Measurements from ENCODE around the gene C16orf95.
"Not testable (repeated sequence)": the region's sequence is repeated elsewhere in the genome, so short reads cannot be mapped to it uniquely, and the experiment has no call there.

C16orf95 gene

DNA sequence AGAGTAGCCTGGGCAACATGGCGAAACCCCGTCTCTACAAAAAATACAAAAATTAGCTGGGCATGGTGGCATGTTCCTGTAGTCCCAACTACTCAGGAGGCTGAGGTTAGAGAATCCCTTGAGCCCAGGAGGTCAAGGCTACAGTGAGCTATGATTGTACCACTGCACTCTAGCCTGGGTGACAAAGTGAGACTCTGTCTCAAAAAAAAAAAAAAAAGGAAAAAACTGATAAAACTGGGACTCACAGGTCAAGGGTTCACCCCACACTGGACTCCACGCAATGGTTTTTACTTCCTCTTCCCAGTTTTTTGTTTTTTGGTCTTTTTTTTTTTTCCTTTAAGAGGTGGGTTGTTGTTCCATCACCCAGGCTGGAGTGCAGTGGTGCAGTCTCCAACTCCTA lies 58.5 kb downstream of the C16orf95 start:
- not testable (repeated sequence) for H3K27me3 ChIP-seq (ENCODE audit: control insufficient read depth in 5 of 5, insufficient read depth in 4 of 5, low read length in 5 of 5); H3K27ac ChIP-seq (ENCODE audit: low read depth, low read length); H3K9ac ChIP-seq (ENCODE audit: low read length in 5 of 5); H3K9me3 ChIP-seq (ENCODE audit: control insufficient read depth in 5 of 5, low read length in 5 of 5); H3K4me3 ChIP-seq (ENCODE audit: low read depth in 1 of 5, low read length in 5 of 5); H3K36me3 ChIP-seq (ENCODE audit: control insufficient read depth in 5 of 5, insufficient read depth in 5 of 5, low read length in 5 of 5); H3K4me1 ChIP-seq (ENCODE audit: control insufficient read depth in 5 of 5, insufficient read depth in 5 of 5, low read length in 5 of 5)

GRCh38 chr16:87255866-87256265 lies 61.3 kb downstream of the C16orf95 start:
- H3K36me3 ChIP-seq (ENCODE audit: control insufficient read depth in 5 of 5, insufficient read depth in 5 of 5, low read length in 5 of 5) = no peaks in the 10 kb centered on the region
- H3K4me3 ChIP-seq (ENCODE audit: low read depth in 1 of 5, low read length in 5 of 5) = no peak overlapping the region
- no peaks in the 10 kb centered on the region for H3K9me3 ChIP-seq (ENCODE audit: control insufficient read depth in 5 of 5, low read length in 5 of 5)
- H3K27ac ChIP-seq (ENCODE audit: low read depth, low read length) = no peak overlapping the region
- peaks cover 0 to 2% (median 0%) of the 10 kb centered on the region in 5 donors for H3K4me1 ChIP-seq (ENCODE audit: control insufficient read depth in 5 of 5, insufficient read depth in 5 of 5, low read length in 5 of 5)
- H3K27me3 ChIP-seq (ENCODE audit: control insufficient read depth in 5 of 5, insufficient read depth in 4 of 5, low read length in 5 of 5) = peaks cover 0 to 2% (median 0%) of the 10 kb centered on the region in 5 donors
- no peak overlapping the region for H3K9ac ChIP-seq (ENCODE audit: low read length in 5 of 5)

DNA sequence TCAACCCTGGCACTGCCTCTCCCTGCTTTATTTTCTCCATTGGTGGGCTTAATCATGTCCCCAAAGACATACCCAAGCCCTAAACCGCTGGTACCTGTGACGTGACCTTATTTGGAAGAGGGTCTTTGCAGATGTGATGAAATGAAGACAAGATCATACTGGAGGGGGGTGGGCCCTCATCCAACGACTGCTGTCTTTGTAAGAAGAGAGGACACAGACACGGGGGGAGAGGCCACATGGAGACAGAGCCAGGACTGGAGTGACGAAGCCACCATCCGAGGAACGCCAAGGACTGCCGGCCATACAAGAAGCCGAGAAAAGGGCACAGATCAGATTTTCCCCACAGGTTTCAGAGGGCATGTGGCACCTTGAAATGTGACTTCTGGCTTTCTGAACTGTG lies 62.5 kb downstream of the C16orf95 start:
- H3K4me3 ChIP-seq (ENCODE audit: low read depth in 1 of 5, low read length in 5 of 5) = no peak overlapping the region
- no peak overlapping the region for H3K27ac ChIP-seq (ENCODE audit: low read depth, low read length)
- H3K27me3 ChIP-seq (ENCODE audit: control insufficient read depth in 5 of 5, insufficient read depth in 4 of 5, low read length in 5 of 5) = peaks cover 0 to 2% (median 0%) of the 10 kb centered on the region in 5 donors
- peaks cover 0 to 2% (median 0%) of the 10 kb centered on the region in 5 donors for H3K4me1 ChIP-seq (ENCODE audit: control insufficient read depth in 5 of 5, insufficient read depth in 5 of 5, low read length in 5 of 5)
- H3K9ac ChIP-seq (ENCODE audit: low read length in 5 of 5) = no peak overlapping the region
- no peaks in the 10 kb centered on the region for H3K9me3 ChIP-seq (ENCODE audit: control insufficient read depth in 5 of 5, low read length in 5 of 5)
- no peaks in the 10 kb centered on the region for H3K36me3 ChIP-seq (ENCODE audit: control insufficient read depth in 5 of 5, insufficient read depth in 5 of 5, low read length in 5 of 5)

GRCh38 chr16:87254296-87254695 lies 62.9 kb downstream of the C16orf95 start:
- no peak overlapping the region for H3K9ac ChIP-seq (ENCODE audit: low read length in 5 of 5)
- no peaks in the 10 kb centered on the region for H3K36me3 ChIP-seq (ENCODE audit: control insufficient read depth in 5 of 5, insufficient read depth in 5 of 5, low read length in 5 of 5)
- no peak overlapping the region for H3K27ac ChIP-seq (ENCODE audit: low read depth, low read length)
- H3K27me3 ChIP-seq (ENCODE audit: control insufficient read depth in 5 of 5, insufficient read depth in 4 of 5, low read length in 5 of 5) = peaks cover 0 to 2% (median 0%) of the 10 kb centered on the region in 5 donors
- no peaks in the 10 kb centered on the region for H3K9me3 ChIP-seq (ENCODE audit: control insufficient read depth in 5 of 5, low read length in 5 of 5)
- H3K4me3 ChIP-seq (ENCODE audit: low read depth in 1 of 5, low read length in 5 of 5) = no peak overlapping the region
- H3K4me1 ChIP-seq (ENCODE audit: control insufficient read depth in 5 of 5, insufficient read depth in 5 of 5, low read length in 5 of 5) = peaks cover 0 to 2% (median 0%) of the 10 kb centered on the region in 5 donors

- H3K4me3 ChIP-seq (ENCODE audit: low read depth in 1 of 5, low read length in 5 of 5) = no peak overlapping the region
- H3K9me3 ChIP-seq (ENCODE audit: control insufficient read depth in 5 of 5, low read length in 5 of 5) = no peaks in the 10 kb centered on the region
- peaks cover 0 to 2% (median 0%) of the 10 kb centered on the region in 5 donors for H3K27me3 ChIP-seq (ENCODE audit: control insufficient read depth in 5 of 5, insufficient read depth in 4 of 5, low read length in 5 of 5)
- H3K4me1 ChIP-seq (ENCODE audit: control insufficient read depth in 5 of 5, insufficient read depth in 5 of 5, low read length in 5 of 5) = peaks cover 0 to 2% (median 0%) of the 10 kb centered on the region in 5 donors
- no peak overlapping the region for H3K9ac ChIP-seq (ENCODE audit: low read length in 5 of 5)
- H3K27ac ChIP-seq (ENCODE audit: low read depth, low read length) = no peak overlapping the region
- no peaks in the 10 kb centered on the region for H3K36me3 ChIP-seq (ENCODE audit: control insufficient read depth in 5 of 5, insufficient read depth in 5 of 5, low read length in 5 of 5)
These were observed 63.7 kb downstream of the C16orf95 start for GRCh38 chr16:87253536-87253935.
